ENCODE measurements around the gene GGPS1.

- TF ChIP-seq CTCF (conservative IDR thresholded peaks at IDR 0.05 in 1 of 2, IDR thresholded peaks at IDR 0.05 in 1 of 2; ENCODE audit: extremely low read depth in 1 of 2, insufficient read depth in 1 of 2, low read depth in 1 of 2, low read length in 2 of 2) (no peak), EZH2 (IDR thresholded peaks at IDR 0.05; ENCODE audit: borderline replicate concordance, low read length) (no peak)
Measured at GRCh38 chr1:235317168-235317567, 11.2 kb upstream of the GGPS1 start.

Measured in mammary epithelial cell (primary cell).